Activated CD4-positive, alpha-beta T cell treated with anti-CD3 and anti-CD28 coated beads, Interleukin-2, Interleukin-6, amounts not matched to agents 100 ng/mL and 50 ng/mL, durations not matched to agents 16 hours and 8 hours (primary cell): ENCODE measurements around the gene BCAS1.

ENCODE experiments used
- DNase-seq: peaks from one replicate; pipeline ENCODE4 v3.0.0-alpha.2; 2020

The BCAS1 gene

DNA sequence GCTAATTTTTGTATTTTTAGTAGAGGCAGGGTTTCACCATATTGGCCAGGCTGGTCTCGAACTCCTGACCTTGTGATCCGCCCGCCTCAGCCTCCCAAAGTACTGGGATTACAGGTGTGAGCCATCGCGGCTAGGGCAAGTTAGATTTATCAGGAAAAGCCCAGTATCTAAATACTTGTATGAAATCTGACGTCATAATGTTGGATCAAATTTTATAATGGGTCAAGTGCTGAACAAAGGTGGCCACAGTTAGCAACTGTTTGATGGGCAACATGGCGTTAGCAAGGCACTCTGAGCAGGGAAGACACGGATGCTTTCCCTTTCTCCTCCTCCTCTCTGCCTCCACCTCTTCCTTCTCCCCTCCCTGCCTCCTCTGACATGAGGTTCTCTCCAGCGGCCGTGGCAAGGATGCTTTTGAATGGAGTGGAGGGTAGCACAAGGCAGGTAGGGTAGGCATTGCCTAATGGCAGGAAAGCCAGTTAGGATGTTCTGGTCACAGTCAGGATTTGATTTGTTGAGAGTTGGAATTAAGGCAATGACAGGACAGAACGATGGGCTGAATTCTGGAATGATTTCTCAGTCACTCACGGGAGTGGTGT, 149.6 kb downstream of the BCAS1 start:
- DNase-seq: no peak

DNA sequence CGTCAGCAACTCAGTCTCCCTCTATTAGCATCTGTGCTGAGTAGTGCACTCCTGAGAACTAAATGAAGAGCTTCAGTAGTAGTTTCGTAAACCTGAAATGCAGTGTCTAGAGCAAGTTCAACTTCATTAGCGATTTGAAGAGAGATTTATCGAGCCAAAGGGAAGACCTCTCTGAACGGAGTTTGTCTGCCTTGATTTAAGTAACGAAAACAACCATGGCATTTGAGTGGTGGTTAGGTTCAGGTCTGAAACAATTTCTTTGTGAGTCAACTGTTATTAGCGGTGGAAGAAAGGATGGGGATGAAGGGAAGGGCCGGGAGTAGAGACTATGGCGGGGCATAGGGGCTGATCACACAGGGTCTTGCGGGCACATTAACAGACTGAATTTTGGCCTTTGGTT, 150.5 kb downstream of the BCAS1 start:
- no peak for DNase-seq

DNA sequence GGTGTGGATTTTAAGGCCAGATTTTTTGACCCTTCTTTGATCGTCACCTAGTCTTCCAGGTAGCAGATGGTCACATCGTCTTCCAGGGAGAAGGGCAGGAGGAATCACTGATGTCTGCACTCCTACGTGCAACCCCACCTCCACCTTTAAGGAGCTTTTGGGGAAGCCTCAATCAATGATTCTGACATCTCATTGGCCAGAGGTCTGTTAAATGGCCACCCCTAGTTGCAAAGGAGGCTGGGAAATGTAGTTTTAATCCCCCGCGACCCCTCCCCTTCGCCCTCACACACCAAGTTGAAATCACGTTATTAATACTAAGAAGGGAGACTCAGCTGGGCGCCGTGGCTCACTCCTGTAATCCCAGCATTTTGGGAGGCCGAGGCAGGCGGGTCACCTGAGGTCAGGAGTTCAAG, 151.4 kb downstream of the BCAS1 start:
- no peak for DNase-seq

DNA sequence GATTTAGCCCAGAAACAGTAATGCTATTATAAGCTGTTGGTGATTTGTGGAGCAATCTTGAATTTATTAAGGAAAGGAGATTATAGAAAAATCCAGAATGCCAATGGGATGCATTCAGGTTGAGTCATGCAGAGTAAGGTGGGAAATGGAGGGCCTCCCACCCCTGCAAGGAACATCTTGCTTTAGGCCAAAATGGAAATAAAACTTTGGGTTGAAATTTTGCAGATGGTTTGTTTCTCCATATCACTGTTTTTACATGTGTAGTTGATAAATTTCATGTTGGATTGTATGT, 152.4 kb downstream of the BCAS1 start:
- no peak for DNase-seq

DNA sequence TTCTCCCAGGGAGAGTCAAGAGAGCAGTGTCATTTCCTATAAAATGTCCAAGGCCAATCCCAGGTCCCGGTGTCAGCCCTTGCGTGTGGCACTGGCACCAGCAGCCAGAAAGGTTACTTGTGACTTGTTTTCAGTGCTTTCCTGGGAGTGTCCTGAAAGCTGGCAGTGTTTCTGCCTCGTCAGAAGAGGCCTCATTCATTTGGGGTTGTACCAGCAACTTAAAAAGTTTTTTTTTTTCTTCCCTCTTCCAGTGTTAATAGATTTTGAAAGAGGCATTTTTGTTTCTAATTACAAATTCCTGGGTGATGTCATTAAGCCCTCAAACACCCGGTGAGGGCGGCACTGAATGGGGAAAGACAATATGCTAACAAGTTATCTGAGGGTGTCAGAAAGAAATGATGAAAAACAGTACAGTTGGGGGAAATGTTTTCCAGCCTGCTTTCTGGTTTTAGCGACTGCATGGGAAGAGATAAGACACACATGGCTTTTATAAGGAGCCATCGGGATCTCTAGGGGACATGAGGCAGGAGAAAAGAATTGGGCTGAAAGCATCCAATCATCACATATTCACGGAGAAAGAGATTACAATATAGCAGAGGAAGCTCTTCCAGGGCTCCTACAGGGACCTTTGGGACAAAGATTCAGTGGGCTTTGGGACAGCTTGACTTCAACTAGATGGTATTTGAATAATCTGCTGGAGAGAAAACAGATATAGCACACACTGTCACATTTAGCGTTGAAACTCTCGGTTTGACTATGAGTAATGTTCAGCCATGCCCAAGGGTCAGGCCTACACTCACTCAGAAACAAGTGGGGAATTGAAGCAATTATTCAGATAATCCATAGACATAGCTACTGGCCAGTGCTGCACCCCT, 153.0 kb downstream of the BCAS1 start:
- DNase-seq: peak; percentile 61

DNA sequence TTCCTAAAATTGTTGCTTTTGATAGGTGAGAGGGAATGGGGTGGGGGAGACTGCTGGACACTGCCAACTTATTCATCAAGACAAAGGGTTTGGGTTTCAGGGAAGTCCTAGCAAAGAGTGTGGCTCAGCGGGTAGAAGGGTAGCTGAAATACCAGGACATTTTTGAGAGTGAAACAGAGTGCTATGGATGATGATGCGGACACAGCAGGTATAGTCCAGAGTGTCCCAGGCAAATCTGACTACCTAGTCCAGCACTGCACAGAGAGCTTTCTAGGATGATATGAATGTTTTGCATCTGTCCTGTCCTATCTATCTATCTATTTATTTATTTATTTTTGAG, 154.3 kb downstream of the BCAS1 start:
- DNase-seq: no peak

DNA sequence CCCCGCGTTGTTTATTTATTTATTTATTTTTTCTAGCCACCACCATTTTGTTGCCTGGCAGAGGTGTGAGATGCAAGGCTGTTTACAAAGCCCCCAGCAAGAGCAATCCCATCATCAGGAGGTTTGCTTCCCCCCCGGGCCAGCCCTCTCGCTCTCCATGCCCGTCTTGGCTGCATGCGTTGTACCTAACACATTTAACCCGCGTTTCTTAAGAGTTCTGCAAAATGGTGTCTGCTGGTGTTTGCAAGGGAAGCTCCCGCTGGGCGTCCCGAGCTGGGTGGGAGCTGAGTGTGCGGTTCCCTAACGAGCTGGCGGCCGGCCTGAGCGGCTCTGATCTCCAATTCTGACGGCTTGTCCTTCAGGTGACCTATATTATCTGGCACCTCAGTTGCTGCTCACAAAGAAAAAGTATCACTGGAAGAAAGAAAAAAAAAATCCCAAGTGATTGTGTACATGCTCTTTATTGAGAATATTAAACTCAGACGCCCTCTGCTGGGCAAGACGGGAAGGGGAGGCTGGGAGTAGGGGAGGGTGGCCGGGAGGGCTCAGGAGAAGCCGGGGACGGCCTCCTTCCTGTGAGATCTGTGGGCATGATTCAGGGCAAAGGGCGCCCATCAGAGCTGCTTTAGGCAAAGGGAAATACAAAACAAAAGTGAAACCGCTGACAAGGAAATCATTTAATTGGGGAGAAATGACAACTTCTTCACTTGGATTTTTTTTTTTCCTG, 154.8 kb downstream of the BCAS1 start:
- DNase-seq: peak; percentile 98

DNA sequence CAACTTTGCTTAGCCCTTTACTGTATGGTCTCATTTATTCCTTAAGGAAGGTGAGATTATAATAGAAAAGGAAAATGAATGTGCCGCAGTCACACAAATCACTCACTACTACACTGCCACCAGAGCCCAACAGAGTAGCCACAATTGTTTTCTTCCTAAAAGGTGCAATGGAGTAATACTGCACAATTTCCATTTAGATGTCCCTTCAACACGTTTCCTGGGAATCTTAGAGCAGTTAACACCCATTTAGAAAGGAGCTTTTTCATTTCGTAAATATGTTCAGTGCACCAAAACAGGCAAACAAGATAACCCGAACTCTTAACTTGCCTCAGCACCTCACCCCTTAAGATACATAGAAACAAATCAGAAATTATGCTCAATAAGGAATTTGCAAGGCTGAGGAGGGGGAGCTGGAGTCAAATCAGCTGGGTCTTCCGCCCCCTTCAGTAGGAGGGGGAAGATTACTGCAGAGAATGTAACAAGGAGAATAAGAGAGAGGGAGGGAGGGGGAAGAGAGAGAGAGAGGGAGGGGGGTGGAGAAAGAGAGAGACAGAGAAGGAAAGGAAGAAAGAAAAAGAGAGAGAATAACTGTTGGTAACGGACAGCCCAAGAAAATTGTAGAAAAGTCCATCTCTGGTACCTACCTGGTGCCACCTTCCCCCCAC, 155.5 kb downstream of the BCAS1 start:
- no peak for DNase-seq

DNA sequence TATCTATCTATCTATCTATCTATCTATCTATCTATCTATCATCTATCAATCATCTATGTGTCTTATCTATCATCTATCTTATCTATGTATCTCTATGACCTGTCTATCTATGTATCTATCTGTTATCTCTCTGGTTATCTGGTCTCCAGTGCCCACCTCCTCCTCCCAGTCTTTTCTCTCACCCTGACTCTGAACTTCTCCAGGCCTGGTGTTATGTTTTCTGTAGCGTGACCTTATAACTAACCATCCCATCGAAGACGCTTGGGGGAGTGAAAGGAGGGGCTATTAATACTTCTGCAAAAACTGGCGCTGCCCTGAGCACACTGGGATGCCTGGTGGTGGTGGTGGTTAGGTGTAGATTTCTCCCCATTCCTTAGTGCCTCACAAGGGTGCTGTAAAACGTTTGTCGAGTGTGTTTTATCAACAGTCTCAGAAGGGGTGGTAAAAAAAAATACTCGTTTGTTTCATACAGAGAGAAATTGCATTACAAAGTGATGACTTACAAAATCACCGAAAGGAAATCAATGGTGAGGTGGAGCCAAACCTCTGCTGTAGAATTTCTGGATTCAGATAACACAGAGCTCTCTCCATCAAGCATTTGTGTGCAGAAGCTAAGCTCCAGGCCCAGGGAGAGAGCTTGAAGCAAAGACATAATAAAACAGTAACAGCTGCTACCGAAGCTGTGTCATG, 156.2 kb downstream of the BCAS1 start:
- DNase-seq: no peak

DNA sequence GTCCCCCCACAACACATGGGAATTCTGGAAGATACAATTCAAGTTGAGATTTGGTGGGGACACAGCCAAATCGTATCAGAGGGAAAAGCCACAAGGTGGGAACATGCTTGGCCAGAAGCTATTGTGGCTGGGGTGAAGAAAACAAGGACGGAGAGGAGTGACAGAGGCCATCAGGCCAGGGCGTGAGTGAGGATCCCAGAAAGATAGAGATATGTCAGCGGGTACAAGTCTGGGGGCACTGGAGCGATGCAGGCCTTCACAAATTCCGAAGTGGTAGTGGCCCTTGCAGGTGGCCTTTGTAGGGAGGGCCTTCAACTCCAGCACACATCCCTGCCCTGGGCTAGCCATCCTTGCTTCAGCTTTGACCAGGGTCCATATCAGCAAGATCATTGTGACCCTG, 159.1 kb downstream of the BCAS1 start:
- DNase-seq: no peak

DNA sequence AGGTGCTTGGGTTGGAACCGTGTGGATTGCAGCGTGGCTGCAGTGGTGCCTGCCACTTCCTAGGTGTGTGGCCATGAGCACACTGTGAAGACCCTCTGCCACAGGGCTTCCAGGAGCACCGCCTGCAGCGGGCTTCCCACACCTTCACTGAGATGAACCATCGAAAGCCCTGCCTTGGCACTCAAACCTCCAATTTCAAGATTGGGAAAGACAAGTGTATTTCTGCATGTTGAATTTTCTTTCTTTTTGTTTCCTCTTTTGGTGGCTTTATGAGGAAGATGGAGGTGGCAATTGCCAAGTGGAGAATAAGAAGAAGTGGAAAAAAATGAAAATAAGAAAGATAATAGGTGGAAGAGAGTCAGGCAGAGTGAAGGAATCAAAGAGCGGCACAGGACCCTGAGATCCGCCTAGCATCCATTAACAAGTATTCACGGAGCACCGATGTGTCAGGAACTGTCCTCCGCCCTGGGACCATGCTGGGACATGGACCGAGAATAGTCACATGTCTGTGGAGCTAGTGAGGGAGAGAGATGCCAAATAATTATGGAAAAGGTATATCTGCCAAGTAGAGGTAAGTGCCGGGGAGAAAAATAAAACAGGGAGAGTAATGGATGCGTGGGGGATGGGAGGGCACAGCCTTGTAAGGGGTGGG, 159.9 kb downstream of the BCAS1 start:
- no peak for DNase-seq

DNA sequence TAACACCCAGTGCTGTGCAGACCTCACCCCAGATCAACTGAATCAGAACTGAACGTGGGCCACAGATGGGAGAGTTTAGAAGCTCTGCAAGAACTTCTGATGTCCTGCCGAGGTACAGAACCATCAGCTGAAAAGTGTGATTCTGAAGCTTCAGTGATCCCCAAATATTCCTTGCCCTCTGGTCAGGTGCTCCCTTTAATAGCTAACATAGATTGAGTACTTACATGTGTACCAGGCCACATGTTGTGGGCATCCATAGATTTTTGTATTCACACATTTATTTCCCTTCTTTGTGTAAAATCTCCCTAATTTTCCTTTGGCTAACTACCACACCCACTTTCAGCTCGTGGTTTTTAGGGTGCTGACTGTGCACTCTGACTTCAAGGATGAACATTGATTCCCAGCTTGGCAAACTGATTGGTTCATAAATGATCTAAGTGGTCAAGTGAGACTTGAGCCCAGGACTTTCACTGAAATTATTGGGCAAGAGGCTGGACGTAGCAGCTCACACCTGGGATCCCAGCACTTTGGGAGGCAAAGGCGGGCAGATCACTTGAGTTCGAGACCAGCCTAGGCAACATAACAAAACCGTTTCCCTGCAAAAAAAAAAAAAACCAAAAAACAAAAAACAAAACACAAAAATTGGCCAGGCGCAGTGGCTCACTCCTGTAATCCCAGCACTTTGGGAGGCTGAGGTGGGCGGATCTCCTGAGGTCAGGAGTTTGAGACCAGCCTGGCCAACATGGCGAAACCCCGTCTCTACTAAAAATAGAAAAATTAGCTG, 162.2 kb downstream of the BCAS1 start:
- no peak for DNase-seq

DNA sequence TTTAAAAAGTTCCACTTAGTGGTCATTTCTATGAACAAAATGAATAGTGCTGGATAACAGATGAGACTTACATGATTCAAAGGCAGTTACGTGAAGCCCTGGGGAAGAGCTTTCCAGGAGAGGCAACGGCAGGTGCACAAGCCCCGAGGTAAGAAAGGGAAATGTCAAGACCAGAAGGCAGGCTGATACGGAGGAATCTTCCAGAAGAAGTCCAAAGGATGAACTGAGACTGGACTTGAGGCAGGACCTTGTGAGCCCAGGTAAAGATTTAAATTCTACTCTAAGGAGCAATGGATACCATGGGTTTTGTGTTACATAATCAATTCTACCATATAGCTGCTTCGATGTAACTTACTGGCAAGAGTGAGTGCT, 164.6 kb downstream of the BCAS1 start:
- no peak for DNase-seq

DNA sequence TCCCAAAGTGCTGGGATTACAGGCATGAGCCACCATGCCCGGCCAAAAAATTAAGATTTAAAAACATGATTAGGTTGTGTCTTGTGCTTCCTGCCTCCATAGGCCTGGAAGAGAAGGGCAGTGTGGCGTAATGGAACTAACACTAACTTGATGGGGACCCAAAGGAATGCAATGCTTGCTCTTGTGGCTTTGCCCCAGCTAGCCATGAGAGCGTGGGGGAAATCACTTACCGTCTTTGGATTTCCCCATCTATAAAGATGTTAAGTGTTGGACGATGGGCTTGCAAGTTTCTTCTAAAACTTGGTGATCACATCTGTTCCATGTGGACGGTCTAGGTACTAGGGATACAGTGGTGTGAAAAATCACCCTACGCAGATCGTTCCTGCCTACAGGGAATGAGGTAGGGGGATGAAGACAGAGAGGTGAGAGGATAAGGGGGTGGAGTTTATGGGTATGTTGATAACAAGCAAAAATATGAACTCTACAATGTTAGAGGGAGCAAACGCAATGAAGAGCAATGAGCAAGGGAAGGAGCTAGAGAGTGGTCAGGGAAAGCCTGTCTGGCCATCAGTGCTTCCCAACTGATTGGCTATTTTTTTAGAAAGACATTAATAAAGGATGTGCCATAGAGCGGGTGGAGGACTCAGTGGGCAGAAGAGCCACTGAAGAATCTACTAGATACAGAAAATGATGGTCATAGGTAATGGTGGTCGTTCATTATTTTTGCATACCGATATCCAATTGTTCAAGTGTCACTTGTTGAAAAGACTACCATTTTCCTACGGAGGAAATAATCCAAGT, 165.2 kb downstream of the BCAS1 start:
- no peak for DNase-seq

DNA sequence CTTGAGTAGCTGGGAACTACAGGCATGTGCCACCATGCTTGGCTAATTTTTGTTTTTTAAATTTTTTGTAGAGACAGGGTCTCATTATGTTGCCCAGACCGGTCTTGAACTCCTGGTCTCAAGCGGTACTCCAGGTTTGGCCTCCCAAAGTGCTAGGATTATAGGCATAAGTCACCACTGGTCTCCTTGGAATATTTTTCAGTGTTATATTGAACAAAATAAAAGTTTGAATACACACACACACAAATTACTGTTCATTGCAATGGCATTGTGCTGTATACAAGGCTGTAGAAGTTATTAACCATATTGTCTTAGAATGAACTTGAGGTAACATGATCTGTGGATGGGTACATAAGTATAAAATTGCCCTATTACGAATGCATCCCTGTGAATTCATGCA, 166.1 kb downstream of the BCAS1 start:
- no peak for DNase-seq

DNA sequence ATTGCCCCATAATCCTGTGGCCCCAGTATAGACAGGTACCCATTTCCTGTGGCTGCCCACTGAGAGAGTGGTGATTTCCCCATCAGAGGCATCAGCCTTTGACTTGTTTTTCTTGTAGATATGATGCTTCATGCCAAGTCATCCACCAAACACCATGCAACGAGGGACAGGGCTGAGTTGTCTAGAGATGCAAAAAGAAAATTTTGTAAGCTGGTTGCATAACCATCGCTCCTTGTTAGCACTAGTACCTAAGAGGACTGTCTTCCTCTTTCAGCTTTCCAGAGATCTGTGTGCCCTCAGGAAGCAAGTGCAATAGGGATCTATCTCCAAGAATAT, 166.8 kb downstream of the BCAS1 start:
- DNase-seq: peak; percentile 57

DNA sequence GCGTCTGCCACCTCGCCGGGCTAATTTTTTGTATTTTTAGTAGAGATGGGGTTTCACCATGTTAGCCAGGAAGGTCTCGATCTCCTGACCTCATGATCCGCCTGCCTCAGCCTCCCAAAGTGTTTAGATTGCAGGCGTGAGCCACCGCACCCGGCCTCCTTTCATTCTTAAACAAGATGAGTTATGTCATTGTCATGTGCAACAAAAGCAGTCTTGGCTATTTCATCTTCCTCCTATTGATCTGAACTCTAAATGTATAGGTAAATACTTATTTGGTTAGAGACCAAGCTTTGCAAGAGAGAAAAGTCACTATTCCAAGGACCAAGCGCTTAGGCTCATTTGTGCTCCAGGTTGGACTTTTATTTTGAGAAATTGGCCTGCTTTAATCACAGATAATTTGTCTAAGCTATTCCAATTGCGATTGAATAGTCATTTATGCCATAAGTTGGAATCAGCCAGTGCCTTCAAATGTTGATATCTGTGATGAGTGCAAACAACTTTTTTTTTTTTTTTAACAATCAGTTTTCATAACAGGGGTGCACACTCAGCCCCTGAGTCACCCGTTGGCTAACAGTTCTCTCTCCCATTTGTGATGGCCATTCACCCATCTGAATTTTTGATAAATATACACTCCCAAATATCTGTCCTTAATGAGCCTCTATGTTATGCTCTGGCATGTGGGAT, 167.3 kb downstream of the BCAS1 start:
- no peak for DNase-seq

DNA sequence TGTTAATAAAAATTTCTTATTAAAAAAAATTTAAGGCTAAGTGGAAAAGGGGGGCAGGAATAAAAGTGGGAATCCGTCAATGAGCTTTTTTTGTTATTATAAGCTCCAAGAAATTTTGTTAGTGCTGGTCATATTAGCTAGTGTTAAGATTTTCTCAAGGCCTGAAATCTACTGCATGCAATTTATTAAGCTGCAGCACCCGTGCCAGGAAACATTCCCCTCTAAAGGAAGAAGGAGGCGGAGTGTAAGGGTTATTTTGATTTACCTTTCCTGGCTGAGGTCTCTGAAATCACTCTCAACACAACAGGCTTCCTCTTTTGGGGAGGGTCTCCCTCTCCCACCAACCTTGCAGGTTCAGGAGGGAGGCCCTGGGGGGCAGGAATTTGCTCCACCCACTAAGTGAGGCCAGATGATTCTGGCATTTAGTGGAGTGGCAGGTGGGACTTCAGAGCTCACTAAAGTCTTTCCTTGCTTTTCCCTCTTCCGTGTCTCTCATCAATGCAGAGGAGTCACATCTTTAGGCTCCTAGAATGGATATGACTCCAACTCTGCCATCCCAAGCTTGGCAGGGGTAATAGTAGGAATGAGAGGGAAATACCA, 168.8 kb downstream of the BCAS1 start:
- DNase-seq: no peak

DNA sequence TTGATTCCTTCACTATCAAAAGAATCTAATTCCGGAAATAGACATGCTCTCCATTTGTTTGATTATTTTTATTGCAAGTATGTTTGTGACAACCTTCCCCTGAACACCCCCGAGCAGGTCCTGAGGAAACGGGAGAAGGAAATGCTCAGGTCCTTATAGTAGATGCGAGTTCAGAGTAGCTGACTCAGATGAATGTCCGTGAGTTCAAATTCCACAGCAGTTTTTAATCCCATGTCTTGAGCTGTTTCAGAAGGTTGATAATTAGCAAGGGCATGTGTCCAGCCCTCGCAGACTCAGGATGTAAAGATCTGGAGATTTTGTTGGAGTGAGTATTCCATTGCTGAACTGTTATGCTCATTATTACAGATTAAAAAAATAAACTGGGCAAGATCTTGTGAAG, 169.3 kb downstream of the BCAS1 start:
- no peak for DNase-seq

DNA sequence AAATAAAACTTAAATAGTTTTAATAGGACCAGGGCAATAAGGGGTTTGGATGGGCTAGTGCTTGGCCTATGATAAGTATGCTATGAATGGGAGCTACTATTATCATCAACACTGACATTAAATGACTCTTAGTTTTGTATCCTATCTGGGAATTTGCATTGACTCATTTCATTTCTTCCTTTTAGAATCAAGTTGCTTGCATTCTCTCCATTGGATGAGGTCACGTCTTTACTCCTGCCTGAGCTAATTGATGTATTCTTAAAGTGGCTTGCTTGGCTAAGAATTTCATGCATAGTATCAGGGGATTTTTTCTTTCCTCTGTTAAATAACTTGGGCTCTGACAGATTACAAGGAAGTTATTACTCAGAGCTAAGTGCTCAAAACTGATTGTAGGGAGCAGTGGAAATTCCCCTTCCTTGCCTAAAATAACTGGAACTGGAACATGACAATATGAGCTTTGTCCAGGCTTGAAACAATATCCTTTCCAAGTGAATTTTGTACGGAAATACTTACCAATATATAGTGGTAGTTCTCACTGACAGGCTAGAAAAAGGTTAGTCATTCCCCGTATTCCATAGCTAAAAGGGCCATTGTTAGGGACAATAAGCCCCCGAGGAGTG, 169.9 kb downstream of the BCAS1 start:
- peak; percentile 16 for DNase-seq
